GM04504 (cell line): ENCODE data around the gene MTRF1.
"Not testable (repeated sequence)": the region's sequence is repeated elsewhere in the genome, so short reads cannot be mapped to it uniquely, and the experiment has no call there.

Source experiments
- DNase-seq: peaks from one replicate; pipeline ENCODE4 v3.0.0-alpha.2; 2012; ENCODE audit warnings: low read depth

The MTRF1 gene

DNA sequence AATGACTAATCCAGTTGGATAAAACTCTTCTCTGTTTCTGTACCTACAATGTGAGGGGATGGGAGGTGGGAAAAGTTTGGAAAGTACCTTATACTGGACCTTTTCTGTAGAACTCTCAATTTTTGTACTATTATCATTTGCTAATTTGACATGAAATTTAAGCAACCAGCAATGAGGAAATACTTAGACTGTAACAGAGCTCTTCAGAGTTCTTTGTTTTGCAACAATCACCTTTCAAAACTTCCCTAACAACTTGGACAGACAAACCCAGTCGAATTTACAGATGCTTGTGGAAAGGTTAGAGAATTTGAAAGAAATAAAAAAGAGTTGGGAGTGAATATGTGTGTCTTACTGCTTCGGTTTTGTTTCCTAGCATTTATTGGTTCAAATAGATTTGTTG, 85.8 kb downstream of the MTRF1 start:
- DNase-seq: no peak

DNA sequence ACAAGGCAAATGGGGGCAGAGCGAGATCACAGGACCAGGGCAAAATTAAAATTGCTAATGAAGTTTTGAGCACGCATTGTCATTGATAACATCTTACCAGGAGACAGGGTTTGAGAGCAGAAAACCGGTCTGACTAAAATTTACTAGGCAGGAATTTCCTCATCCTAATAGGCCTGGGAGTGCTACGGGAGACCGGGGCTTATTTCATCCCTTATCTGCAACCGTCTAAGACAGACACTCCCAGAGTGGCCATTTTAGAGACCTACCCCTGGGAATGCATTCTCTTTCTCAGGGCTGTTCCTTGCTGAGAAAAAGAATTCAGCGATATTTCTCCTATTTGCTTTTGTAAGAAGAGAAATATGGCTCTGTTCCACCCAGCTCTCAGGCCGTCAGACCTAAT, 87.8 kb downstream of the MTRF1 start:
- not testable (repeated sequence) for DNase-seq
